ENCODE data around the gene TENT4A.
A peak's percentile ranks its signal among the peaks of the same experiment; 100 is the strongest.

The TENT4A gene

DNA sequence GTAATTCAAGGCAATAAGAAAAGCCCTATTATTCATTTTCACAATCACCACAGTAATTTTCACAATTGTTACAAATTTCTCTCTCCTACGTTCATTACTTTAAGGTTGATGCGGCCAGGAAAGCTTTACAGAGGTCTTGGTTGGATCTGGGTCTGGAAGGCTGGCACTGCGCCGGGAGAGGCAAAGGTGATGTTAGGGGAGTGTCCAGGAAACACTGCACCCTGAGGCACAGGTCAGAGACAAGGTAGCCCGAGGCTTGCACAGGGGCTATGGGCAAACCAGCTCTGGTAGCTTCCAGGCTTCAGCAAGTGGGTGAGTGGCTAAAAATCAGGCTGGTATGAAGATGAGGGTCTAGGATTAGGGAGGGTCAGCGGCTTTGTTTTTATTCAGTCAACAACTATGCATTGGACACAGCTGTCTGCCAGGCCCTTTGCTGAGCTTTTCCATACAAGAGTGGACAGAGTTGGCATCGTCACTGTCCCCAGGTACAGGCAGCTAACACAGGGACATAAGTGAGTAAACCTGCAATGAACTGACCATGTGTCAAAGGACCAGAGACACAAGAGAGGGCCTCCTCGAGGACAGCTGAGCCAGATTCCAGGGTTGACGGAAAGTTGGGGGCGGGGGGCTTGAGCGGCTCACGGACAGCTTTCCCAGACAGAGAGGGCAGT is 12.4 kb upstream of the TENT4A start:
- no peak for DNase-seq

DNA sequence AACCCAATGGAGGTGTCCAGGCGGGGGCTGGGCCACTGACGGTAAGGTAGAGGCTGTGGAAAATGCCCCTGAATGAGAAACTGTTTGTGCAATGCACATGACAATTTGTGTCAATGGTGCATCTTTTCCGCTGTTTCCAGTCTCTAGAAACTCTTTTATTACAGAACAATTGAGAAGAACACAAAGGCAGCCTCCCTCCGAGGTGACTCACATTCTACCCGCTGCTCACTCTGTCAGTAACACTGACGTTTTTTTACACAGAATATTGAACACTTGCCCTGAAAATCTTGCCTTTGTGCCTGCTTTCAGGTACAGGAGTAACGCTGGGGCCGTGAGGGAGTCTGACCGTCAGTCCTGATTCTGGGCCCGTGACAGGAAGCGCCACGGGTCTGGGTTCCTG is 11.7 kb upstream of the TENT4A start:
- DNase-seq = no peak

DNA sequence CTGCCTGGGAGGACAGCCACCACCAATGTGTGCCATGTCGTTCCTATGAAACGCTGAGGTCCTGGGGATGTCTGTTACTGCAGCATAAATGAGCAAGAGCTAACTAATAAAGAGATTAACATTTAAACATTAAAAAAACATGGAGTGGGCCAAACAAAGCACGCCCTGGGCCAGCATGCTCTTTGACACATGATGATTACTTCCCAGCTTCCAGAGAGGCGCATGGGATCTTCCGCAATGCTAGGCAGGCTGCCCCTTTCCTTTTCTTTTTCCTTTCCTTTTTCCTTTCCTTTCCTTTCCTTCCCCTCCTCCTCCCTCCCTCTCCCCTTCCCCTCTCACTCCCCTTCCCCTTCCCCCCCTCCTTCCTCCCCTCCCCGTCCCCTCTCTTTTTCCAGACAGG is 10.6 kb upstream of the TENT4A start:
- no peak for DNase-seq

DNA sequence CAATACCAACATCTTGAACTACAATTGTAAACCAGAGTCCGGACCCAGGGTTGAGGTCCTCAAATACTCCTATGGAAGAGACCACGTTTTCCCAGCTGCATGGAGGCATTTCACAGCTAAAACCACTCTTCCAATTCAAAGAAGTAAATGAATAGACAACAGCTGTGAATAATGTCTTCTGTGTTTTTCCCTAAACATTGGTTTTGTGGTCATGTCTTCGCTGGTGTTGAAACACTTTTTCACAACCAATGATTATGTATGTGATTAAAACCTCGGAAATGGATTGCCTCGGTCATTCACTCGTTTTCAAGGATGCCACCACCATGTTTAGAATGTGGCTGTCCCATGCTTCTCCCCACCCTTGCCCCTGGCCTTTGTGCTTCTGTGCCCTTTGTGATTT is 9.4 kb upstream of the TENT4A start:
- DNase-seq = no peak

DNA sequence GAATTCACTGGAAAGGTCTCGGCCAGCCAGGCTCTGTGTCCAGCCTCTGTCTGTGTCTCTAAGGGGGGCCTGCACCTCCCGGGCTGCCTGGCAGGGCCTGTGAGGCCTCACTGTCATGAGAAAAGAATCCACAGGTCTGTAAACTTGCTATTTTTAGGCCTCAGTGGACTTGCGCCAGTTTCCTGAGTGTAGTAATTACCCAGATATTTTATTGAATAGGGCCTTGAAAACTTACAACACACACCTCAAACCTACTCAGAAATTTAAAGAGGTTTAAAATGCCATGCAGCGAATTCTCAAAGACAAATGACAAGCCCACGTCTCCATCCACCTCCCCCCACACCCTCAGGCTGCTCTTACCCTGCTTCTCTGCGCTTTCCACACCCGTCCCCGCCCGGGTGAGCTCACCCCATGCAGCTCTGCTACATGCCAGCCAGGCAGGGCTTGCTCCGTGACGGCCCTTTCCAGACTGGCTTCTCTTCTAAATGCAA is 8.8 kb upstream of the TENT4A start:
- DNase-seq = peak; percentile 68

DNA sequence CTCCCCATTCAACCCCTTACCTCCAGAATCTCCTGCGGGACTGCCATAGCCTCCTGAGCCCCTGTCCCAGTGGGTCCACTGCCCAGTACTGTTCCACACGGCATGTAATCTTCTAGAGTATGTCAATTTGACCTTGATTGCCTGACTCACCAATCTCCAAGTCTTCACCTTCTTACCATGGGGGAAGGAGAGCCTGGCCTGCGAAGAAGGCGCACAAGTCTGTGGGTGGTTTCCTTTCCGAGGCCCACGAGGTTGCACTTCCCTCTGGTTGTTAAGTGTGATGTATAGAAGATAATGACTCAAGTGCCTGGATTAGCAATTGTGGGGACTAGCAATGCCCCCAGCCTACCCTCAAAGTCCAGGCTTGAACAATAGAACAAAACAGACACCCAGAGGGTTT is 8.1 kb upstream of the TENT4A start:
- no peak for DNase-seq

DNA sequence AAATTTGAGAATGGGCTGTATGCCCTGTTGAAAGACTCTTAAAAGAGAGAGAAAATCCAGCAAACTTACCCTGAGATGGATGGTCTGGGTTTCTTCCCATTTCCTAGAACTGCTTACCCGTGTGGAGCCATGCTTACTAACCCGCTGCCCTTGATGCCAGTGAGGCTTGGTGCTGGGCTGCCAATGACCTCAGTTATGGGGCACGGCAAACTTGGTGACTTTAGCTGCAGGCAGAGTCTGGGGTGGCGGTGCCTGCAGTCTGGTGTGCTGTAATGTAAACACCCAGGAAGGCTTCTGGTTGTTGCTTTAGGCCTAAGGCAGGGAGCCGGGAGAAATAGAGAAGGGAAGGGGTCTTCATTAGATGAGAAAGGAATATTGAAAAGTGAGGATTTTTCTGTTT is 7.3 kb upstream of the TENT4A start:
- DNase-seq = no peak

DNA sequence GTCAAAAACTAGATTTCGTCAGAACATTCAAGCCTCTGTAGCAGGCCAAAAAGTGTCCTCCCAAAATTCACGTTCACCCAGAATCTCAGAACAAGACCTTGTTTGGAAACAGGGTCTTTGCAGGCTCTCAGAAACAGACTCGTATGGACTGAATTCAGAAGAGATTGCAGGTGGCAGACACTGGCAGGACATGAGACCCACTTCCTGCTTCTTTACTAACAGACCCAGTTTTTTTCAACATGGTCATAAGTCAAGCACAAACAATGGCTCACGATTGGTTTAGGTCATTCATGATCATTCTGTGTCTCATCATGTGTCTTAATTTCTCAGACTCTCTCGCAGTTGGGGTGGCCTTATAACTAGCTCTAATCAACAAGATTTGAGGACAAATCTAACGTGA is 5.4 kb upstream of the TENT4A start:
- no peak for DNase-seq

DNA sequence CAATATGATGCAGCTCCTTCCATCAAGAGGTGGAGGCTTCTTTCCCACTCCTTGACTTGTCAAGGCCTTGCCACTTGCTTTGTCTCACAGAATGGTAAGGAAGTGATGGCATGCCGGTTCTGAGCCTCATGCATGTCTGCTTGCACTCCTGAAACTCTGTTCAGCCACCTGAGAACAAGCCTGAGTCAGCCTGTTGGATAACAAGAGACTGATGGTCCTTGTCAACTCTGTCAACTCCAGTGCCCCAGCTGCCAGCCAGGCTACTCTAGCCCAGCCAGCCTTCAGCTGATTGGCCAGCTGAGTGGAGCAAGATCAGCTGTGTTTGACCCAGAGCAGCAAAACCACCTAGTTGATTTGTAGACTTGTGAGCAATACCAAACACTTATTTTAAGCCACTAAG is 4.4 kb upstream of the TENT4A start:
- no peak for DNase-seq

DNA sequence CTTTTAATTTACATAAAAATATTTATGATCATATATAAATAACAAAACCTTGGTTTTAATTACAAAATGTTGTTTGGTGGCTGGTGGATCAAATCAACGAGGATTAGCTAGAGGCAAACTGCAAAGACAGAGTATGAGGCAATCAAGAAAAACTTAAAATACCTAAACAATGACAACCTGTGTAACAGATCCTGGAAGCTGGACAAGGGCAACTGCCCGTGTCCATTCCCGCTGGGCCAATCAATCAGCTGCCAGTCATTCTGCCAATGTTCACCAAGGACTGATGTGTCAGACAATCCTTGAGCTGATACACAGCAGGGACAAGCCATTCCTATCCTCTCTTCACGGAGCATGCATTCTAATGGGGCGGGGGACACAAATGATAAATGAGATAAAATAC is 3.2 kb upstream of the TENT4A start:
- no peak for DNase-seq

DNA sequence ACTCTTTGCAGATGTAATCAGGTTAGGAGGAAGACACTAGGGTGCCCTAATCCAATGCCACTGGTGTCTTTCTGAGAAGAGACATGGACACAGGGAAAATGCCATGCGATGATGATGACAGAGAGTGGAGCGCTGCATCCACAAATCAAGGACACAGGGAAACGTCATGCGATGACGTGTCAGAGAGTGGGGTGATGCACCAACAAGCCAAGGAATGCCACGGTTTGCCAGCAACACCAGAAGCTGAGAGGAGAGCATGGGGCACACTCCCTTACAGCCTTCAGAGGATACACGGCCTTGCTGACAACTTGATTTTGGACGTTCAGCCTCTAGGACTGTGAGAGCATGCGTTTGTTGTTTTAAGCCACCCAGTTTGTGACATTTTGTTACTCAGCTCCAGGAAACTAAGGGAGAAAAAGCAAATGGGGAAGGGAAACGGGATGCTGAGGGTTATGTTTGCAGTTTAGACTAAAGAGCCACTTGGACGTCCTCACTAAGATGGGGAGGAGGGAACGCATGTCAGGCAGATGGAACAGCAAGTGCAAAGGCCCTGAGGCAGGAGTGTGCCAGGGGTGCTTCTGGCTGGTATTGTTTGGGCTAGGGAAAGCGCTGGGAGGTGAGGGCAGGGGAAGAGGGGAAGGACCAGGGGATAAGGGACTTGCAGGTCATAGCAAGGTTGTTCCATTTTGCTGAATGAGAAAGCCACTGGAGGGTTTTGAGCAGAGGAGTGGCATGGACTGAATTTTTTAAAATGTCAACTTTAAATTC is 2.5 kb upstream of the TENT4A start:
- DNase-seq = no peak

DNA sequence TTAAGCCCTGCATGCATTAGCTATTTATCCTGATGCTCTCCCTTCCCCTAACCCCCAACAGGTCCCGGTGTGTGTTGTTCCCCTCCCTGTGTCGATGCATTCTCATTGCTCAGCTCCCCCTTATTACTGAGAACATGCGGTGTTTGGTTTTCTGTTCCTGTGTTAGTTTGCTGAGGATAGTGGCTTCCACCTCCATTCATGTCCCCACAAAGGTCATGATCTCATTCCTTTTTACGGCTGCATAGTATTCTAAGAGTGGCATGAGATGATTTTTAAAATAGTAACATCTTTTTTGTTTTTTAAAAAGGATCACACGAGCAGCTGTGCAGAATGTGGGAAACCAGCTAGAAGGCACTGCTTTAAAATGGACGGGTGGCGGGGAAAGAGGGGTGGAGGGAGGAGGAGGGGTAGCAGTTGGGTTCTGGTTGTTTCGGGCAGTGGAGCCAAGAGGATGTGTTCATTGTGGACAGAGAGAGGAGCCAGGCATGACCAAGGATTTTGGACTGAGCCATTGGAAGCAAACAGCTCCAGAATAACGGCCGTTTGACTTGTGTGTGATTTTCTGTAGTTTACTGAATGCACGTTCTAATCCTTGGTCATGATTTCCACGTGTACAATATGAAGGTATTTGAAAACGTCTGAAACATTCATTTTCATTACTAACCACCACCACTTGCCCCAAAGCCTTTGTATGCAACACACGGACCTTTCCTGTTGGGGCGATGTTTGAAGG is 1.7 kb upstream of the TENT4A start:
- peak; percentile 19 for DNase-seq

DNA sequence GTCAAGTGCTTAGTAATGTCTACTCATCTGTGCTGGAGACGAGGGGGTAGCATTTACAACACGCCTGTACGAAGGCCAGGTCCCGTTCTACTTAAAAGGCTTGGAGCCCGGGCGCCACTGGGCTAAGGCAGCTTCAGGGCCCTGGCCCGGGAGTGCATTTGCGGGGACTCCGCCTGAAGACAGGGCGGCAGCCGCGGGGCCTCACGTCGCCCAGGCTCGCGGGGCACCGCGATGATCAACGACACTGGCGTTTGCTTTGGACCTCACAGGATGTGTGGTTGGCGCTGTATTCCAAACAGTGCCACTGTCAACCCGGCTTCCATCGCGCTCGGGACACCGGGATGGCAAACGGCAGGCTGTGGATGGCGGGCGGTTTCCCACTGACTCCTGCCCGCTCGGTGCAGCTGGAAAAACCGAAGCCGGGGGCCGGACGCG is 1.1 kb upstream of the TENT4A start:
- DNase-seq = peak; percentile 65

DNA sequence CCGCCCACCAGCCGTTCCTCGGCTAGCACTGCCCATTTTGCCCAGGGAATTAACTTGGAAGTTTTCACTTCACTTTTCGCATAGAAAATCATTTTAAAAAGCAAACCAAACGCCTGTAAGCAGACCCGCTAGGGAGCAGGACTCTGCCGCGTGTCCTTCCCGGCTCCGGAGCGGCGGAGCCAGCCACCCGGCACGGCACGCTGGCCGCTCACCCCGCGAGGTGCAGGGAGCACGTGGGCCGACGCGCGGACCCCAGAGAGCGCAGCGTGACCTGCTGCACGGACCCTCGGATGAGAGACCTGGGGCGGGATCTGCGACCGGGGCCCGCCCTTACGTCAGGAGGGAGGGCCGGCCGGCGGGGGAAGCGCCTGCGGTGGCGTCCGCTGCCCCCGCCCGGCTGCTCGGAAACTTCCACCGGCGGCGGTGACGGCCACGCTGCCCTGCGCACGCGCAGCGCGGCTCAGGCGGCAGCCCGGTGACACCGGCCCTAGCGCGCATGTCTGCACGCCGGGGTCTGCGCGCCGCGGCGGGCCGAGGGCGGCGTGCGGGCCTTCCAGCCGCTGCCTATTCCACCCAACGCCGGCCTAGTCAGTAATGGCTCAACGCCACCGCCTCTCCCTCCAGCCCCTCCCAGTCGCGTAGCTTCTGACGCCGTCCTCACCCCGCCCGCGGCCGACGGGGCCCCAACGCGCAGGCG is 507 bp upstream of the TENT4A start:
- peak; percentile 99 for DNase-seq

DNA sequence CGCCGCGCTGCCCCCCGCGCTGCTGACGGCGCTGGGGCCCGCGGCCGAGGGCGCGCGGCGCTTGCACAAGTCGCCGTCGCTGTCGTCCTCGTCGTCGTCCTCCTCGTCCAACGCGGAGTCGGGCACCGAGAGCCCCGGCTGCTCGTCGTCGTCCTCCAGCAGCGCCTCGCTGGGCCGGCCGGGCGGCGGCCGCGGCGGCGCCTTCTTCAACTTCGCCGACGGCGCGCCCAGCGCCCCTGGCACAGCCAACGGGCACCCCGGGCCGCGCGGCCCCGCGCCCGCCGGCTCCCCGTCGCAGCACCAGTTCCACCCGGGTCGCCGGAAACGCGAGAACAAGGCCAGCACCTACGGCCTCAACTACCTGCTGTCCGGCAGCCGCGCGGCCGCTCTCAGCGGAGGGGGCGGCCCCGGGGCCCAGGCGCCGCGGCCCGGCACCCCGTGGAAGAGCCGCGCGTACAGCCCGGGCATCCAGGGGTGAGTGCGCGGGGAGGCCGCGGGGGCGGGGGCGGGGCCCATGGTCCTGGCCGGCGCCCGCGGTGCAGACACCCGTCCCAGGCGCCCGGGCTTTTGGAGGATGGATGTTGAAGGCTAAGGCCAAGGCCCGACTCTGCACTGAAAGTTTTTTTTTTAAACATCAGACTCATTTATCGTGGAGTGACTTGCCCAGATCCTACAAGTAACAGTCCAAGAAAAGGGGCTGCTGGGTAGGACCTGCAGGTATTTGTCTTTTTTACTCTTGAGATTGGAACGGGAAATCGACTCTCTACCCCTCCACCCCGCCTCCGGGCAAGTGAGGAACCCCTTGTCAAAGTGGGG is 1.2 kb downstream of the TENT4A start:
- no peak for DNase-seq

DNA sequence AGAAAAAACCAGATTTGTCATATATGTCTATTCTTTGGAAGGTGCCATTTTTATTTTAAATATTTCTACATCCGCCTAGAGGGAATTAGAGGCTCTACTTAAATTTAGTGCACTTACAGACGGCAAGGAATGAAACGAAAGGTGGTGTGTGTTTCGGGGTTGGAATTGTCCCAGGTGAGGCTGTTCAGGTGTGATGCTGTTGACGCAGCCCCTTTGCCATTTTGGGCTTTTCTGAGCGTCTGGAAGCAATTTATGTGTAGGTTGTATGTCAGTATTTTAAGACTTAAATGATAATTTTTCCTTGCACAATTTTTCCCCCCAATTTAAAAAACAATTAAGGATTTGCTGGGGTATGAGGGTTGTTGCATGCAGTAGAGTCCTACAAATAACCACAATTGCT is 2.0 kb downstream of the TENT4A start:
- no peak for DNase-seq

DNA sequence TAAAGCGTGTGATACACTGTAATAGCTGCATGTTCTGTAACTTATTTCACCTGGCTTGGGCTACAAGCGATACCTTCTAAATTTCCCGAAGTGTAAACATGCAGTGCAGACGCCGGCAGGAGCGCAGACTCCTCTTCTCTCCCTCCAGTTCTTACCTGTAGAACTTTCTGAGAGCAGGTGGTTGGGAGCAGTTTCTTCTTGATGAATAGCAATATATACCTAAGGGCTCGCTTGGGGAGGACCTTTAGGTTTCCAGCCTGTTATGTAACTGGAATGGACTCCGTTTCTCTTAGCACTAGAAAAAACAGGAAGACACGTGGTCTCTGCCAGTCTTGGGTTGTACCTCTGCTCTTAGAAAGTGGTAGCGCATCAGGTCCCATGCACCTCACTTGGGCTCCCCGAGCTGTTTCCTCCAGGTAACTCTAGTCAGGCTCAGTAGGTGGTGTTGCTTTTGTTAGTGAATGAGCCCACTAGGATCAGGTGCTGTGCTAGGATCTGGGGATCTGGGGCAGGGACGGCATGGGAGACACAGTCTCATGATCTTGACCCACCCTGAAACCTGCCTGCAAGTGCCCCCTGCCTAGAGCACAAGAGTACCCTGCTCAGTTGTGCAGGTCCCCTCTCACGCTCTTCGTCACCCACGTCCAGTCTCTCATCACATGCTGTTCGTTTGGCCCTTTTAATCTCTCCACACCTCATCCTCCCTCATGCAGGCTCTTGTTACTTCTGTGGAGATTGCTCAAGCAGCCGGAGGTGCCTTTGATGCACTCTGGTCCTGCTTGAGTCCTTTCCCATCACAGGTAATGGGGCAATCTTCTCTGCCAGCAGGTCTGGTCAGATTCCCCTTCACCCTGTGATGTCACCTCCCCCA is 2.8 kb downstream of the TENT4A start:
- DNase-seq = no peak

DNA sequence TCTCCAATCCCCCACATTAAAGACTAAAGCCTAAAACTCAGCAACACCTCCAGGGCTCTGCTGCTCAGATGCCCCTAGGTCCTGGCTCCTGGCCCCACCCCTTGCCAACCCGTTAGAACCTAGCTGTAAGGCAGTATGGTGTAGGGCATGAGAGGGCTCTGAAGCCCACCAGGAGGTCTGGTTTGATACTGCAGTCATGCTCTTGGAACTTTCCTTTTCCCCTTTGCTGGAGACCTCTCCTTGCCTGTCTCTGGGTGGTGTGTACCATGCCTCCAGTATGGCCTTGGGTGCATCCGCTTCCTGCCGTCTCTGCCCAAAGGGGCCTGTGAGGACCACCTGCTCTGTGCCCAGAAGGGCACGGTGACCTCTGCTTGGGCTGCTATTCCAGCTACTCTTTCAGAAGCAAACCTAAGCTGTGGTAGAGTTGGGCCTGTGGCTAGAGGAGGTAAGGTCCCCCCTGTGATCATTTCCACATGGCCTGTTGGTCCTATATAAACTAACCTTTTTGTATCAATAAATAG is 3.5 kb downstream of the TENT4A start:
- DNase-seq = no peak

DNA sequence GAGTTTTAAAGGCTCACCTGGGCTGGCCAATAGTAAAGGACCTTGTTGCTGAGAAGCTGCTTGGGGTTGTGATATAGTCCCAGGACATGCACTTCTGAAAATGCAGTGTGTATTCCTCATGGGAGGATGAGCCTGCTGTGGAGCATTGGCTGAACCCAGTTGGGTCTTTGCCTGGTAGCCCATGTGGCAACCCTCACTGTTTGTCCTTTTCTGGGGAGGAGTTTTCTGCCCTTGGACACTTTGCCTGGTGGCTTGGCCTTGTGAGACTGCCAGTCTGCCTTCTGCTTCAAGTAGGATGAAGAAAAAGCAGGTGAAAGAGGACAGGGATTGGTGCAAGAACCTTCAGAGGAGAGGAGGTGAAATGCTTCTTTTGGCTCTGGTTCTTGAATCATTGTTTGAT is 4.0 kb downstream of the TENT4A start:
- DNase-seq = no peak

DNA sequence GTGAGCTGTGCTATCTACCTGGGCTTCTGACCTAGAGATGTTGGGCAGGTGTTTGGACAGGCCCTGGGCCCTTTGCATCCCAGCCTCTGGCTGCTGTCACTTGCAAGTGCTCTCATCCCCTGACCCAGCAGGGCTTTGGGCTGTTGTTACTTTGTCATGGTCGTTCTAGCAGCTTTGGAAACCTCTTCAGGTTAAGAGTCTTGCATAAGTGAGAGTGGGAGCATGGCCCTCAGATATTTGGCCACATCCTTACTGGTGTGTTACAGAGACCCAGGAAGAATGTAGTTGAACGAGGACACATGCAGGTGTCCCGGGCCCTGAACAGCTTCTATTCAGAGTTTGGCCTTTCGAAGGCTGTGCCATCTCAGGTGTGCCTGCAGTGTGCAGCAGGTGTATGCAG is 4.5 kb downstream of the TENT4A start:
- DNase-seq = no peak

DNA sequence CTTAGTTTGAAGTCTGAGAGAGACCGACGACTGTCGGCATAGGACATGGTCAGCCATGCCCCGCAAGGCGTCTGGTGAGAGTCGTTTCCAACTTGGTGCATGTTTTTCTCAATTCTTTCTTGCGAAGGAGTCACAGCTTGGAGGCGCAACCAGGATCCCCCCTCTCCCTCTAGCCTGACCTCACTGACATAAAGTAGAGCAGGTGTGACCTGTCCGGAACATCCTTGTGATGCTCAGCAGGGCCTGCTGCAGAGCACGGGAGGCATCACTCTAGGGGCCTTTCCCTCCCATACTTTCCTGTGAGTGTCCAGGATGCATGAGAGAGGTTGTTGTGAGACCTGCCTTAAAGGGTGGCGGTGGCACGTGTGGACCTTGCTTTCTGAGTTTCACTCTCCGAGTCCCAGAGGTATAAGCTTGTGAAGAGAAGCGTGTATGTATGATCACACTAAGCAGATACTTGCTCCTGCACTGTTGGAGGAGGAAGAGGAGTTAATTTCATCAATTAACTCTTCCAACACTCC is 5.0 kb downstream of the TENT4A start:
- no peak for DNase-seq

All from femur (tissue), 1 donor.